ENCODE measurements around the gene ALDH1L1.

Gene ALDH1L1

DNA sequence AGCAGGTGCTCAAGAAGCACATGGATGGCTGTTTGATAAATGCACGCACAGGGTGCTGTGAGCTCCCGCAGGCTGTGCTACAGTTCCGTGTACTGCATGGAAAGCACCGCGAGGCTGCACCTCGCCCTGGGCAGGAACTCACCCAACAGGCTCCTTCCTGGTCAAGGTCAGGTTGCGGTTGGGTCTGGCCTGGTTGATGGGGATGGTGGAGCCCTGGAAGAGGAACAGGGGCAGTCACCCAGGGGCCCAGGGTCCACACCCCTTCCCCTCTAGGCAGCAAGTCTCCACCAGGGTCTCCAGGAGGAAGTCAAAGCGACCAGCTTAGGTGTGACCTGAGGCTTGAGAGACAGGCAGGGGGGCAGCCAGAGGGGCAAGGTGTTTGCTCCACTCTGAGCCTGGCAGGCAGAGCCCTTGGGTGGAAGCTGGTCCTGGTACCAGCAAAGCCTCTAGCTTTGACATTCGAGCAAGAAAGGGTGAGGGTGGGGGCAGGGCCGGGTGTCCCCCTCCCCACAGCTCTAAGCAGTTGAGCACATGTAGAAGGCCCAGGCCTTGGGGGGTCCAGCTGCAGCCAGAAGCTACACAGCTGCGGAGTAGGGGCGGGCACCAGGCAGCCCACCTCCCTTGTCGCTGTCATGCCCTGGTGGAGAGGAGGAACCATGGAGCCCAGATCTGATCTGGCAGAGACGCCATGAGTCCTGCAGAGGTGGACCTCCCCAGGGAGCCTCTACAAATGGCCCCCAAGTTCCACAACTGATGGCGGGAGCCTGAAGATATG lies 50.1 kb downstream of the ALDH1L1 start:
- TF ChIP-seq, protein P1, sequence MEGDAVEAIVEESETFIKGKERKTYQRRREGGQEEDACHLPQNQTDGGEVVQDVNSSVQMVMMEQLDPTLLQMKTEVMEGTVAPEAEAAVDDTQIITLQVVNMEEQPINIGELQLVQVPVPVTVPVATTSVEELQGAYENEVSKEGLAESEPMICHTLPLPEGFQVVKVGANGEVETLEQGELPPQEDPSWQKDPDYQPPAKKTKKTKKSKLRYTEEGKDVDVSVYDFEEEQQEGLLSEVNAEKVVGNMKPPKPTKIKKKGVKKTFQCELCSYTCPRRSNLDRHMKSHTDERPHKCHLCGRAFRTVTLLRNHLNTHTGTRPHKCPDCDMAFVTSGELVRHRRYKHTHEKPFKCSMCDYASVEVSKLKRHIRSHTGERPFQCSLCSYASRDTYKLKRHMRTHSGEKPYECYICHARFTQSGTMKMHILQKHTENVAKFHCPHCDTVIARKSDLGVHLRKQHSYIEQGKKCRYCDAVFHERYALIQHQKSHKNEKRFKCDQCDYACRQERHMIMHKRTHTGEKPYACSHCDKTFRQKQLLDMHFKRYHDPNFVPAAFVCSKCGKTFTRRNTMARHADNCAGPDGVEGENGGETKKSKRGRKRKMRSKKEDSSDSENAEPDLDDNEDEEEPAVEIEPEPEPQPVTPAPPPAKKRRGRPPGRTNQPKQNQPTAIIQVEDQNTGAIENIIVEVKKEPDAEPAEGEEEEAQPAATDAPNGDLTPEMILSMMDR (IDR thresholded peaks at IDR 0.05) = no peak

GRCh38 chr3:126129398-126129891 lies 50.9 kb downstream of the ALDH1L1 start:
- TF ChIP-seq, protein P1 (IDR thresholded peaks at IDR 0.05) = no peak

DNA sequence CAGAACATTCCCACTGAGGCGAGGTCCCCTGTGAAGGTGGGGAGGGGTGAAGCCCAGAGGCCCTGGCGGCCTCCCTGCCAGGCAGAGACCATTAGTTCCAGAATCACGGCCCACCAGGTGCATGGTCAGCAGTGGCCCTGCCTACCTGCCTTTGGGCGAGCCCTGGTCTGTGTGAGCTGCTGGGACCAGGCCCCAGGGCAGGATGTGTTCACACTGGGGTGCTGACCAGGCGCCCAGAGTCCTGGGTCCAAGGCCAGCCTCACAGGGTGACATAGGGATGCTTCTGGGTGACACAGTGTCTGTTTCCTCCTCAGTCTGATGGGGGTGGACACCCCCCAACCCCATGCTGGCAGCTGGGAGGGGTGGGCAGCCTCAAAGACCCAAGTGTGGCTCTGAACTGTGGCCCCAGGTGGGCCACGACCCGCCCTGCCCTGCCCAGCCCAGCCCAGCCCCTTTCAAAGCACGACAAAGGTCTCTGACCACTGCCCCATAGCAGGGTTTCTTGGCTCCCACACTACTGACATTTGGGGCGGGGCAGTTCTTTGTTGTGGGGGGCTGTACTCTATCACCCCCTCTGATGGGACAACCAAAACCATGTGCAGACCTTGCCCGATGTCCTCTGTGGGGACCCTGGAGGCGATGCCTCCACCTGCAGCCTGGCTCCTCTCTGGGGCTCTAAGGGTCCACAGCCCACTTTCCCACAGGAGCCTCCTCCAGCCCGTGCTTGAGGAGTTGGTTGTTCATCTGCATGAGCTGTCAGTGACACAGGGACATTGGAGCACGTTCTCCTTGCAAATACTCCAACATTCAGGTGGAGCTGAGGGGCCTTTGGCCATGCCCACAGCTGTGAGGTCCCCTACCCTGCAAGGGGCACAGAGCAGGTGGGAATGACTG lies 51.6 kb downstream of the ALDH1L1 start:
- TF ChIP-seq, protein P1 (IDR thresholded peaks at IDR 0.05) = no peak

GRCh38 chr3:126127904-126128303 lies 52.5 kb downstream of the ALDH1L1 start:
- TF ChIP-seq, protein P1 (IDR thresholded peaks at IDR 0.05) = no peak

DNA sequence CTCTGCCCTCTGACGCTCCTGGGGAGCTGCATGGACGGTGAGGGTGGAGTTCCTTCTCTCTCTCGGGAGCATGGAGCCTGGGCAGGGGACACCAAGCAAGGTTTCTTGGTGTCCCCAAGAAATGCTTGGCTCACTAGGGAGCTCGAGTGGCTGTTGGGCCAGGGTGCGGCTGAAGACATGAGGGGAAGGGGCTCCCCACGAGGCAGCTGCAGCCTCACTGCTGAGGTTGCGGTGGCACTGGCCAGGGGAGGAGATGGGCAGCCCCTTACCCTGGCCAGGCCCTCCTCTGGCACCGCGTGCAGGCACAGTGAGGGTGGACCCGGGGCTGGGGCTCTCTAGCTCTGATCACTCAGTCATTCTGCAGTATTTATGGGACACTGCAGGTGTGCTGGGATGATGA lies 52.9 kb downstream of the ALDH1L1 start:
- TF ChIP-seq, protein P1 (IDR thresholded peaks at IDR 0.05) = no peak

DNA sequence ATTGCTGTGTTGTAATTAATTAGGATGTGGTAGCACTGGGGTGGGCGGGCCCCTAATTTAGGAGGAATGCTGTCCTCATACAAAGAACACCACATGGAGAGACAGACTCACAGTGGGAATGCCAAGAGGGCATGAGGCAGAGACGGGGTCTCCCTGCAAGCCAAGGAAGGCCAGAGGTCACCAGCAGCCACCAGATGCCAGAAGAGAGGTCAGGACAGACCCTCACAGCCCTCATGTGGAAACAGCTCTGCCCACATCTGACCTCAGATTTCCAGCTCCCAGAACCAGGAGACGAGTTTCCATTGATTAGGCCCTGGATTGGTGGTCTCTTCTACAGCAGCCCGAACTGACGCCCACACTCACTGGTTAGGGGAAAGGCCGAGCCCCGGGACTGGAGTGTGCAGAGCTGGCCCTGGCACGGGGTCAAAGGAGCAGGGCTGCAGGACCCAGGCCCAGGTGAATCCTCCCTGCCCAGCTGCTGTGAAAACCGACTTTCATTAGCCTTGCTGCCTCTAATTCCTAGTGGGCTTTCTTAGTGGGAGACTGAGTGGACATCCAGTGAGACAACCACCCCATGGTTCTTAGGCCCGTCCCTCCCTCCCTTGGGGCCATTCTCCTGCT lies 53.5 kb downstream of the ALDH1L1 start:
- TF ChIP-seq, protein P1 (IDR thresholded peaks at IDR 0.05) = no peak

DNA sequence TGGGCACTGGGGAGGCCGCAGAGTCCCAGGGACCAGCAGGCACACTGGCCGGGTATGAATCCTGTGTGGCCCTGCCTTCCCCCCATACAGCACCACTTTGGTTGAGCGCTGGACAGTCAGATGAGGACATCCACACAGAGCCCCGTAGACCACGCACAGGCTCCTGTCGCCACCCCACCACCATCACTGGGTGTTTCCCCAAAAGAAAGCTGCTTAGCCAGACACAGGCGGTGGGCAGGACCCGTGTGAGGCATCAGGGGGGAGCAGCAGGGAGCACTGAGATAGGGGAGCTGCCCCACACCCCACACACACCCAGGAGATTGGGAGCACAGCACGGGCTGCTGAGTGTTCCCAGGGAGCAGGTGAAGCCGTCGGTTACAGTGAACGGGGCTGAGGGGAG lies 54.1 kb downstream of the ALDH1L1 start:
- TF ChIP-seq, protein P1 (IDR thresholded peaks at IDR 0.05) = no peak

Data from LNCAP (cell line).